ENCODE data around the gene AKNA.

DNA sequence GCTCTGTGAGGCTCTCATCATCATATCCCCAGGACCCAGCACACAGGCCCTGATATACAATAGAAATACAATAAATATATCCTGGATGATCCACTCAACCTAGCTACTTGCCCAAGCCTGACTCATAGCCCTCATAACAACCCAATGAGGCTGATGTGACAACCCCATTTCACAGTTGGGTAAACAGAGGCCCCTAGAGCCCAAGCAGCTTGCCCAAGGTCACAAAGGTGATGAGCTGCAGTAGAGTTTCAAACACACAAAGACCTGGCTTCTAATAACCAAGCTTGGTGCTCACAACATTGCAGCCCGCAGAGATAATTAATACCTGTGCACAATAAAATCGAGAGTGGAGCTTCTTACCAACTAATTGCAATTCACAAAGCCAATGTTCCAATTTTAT lies 3.2 kb upstream of the AKNA start:
- TF ChIP-seq, protein P1, sequence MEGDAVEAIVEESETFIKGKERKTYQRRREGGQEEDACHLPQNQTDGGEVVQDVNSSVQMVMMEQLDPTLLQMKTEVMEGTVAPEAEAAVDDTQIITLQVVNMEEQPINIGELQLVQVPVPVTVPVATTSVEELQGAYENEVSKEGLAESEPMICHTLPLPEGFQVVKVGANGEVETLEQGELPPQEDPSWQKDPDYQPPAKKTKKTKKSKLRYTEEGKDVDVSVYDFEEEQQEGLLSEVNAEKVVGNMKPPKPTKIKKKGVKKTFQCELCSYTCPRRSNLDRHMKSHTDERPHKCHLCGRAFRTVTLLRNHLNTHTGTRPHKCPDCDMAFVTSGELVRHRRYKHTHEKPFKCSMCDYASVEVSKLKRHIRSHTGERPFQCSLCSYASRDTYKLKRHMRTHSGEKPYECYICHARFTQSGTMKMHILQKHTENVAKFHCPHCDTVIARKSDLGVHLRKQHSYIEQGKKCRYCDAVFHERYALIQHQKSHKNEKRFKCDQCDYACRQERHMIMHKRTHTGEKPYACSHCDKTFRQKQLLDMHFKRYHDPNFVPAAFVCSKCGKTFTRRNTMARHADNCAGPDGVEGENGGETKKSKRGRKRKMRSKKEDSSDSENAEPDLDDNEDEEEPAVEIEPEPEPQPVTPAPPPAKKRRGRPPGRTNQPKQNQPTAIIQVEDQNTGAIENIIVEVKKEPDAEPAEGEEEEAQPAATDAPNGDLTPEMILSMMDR (IDR thresholded peaks at IDR 0.05) = no peak
- no peak for TF ChIP-seq POLR2A (IDR thresholded peaks at IDR 0.05)
